ENCODE measurements around the gene R3HDM2. TPM values are rescaled to one million over a fixed set of nuclear protein-coding genes. Genes with fewer than 3 reads are reported as not detected.
"Not testable (repeated sequence)": the region's sequence is repeated elsewhere in the genome, so short reads cannot be mapped to it uniquely, and the experiment has no call there.

Gene R3HDM2
- total RNA-seq, 1 donor from 2014 or later: 5.6 TPM

DNA sequence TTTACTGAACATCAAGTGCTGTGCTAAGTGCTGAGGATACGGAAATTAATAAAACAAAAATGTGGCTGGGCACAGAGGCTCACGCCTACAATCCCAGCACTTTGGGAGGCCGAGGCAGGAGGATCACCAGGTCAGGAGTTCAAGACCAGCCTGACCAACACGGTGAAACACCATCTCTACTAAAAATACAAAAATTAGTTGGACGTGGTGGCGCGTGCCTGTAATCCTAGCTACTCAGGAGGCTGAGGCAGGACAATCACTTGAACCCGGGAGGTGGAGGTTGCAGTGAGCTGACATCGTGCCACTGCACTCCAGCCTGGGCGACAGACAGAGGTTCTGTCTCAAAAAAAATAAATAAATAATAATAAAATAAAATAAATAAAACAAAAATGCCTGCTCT is 3.9 kb downstream of the R3HDM2 start:
- DNase-seq (ENCODE audit: low read depth in 2 of 2): not testable (repeated sequence)

GRCh38 chr12:57420482-57420881 is 10.4 kb downstream of the R3HDM2 start:
- no peak for DNase-seq (ENCODE audit: low read depth in 2 of 2)

- DNase-seq (ENCODE audit: low read depth in 2 of 2): no peak
Observed at GRCh38 chr12:57419495-57419894, 11.3 kb downstream of the R3HDM2 start.

- no peak for DNase-seq (ENCODE audit: low read depth in 2 of 2)
Observed at GRCh38 chr12:57418255-57418654, 12.6 kb downstream of the R3HDM2 start.

DNA sequence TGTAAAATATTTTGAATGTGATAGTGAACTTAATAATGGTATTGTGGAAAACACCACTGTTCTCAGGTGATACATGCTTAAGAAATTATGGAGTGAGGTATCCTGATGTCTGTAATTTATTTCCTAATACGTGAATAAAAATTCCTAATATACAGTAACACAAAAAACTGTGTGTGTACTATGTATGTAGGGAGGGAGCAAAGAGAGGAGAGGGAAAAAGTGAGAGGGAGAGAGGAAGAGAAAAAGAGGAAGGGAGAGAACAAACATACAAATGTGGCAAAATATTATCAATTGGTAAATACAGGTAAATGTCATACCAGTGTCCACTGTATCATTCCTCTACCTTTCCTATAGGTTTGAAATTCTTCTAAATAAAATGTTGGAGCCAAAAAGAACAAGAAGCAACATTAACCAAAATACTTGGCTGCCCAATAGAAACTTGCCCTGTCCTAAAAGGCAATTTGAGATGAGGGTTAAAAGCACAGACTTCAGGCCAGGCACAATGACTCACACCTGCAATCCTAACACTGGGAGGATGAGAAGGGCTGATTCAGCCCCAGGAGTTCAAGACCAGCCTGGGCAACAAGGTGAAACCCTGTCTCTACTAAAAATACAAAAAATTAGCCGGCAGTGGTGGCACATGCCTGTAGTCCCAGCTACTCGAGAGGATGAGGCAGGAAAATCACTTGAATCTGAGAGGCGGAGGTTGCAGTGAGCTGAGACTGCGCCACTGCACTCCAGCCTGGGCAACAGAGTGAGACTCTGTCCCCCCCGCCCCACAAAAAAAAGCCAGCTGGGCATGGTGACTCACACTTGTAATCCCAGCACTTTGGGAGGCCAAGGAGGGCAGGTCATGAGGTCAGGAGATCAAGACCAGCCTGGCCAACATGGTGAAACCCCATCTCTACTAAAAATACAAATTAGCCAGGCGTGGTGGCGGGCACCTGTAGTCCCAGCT is 14.5 kb downstream of the R3HDM2 start:
- DNase-seq (ENCODE audit: low read depth in 2 of 2): peak in 1 of 2 donors; percentile 15

DNA sequence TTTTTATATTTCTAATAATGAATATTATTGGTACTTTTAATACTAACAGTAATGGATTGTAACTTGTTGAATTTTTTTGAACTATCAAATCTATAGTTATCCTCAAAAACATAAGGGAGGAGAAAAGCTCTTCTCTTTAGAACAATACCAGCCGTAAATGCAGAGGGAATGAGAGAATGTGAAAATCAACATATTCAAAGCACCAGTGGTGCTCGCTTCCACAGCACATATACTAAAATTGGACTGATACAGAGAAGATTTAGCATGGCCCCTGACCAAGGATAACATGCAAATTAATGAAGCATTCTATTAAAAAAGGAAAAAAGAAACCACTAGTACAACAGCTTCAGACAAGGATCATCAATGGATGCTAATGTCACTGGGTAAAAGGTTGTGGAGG is 15.8 kb downstream of the R3HDM2 start:
- no peak for DNase-seq (ENCODE audit: low read depth in 2 of 2)

DNA sequence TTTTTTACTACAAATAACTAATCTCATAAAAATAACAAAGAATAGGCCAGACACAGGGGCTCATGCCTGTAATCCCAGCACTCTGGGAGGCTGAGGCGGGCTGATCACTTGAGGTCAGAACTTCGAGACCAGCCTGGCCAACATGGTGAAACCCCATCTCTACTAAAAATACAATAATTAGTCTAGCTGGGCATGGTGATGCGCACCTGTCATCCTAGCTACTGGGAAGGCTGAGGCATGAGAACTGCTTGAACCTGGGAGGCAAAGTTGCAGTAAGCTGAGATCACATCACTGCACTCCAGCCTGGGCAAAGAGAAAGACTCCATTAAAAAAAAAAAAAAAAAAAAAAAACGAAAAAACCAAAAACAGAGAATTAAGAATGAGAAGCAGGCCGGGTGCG is 16.7 kb downstream of the R3HDM2 start:
- DNase-seq (ENCODE audit: low read depth in 2 of 2): not testable (repeated sequence)

DNA sequence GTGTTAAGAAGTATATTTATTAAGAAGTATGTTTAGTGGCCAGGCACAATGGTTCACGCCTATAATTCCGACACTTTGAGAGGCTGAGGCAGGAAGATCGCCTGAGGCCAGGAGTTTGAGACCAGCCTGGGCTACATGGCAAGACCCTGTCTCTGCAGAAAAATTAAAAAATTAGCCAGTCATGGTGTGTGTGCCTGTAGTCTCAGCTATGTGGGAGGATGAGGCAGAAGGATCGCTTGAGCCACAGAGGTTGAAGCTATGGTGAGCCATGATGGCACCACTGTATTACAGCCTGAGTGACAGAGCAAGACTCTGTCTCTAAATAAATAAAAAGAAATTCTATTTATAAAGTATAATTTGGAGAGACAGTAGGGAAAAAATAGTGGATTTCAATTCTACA is 20.3 kb downstream of the R3HDM2 start:
- no peak for DNase-seq (ENCODE audit: low read depth in 2 of 2)

DNA sequence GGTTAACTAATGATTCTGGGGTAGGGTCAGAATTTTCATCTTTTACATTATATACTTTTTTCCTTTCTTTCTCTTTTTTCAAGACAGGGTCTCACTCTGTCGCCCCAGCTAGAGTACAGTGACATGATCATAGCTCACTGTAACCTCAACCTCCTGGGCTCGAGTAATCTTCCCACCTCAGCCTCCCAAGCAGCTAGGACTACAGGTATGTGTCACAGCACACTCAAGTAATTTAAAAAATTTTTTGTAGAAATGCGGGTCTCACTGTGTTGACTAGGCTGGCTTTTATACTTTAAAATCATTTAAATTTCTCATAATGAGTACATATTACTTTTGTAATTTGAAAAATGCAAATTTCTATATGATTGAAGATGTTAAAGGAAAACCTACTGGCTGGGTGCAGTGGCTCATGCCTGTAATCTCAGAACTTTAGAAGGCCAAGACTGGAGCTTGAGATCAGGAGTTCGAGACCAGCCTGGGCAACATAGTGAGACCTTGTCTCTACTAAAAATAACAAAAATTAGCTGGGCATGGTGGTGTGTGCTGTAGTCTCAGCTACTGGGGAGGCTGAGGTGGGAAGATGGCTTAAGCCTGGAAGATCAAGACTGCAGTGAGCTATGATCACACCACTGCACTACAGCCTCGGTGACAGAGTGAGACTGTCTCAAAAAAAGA is 25.7 kb downstream of the R3HDM2 start:
- no peak for DNase-seq (ENCODE audit: low read depth in 2 of 2)

- DNase-seq (ENCODE audit: low read depth in 2 of 2): not testable (repeated sequence)
Observed at GRCh38 chr12:57402156-57402555, 28.7 kb downstream of the R3HDM2 start.

DNA sequence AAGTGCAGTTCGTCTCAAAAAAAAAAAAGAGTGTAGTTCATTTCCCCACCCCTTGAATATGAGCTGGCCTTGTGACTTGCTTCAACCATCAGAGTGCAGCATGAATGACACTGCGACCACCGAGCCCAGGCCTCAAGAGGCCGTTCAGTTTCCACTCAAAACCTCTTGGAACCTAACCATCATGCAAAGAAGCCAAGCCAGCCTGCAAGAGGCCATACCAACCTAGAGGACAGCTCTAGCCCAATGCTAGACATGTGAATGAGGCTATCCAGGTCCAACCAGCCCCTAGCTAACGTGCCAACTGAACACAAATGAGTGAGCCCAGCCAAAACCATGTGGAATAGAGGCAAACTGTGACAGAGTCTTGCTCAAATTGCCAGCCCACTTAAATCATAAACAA is 29.7 kb downstream of the R3HDM2 start:
- no peak for DNase-seq (ENCODE audit: low read depth in 2 of 2)

DNA sequence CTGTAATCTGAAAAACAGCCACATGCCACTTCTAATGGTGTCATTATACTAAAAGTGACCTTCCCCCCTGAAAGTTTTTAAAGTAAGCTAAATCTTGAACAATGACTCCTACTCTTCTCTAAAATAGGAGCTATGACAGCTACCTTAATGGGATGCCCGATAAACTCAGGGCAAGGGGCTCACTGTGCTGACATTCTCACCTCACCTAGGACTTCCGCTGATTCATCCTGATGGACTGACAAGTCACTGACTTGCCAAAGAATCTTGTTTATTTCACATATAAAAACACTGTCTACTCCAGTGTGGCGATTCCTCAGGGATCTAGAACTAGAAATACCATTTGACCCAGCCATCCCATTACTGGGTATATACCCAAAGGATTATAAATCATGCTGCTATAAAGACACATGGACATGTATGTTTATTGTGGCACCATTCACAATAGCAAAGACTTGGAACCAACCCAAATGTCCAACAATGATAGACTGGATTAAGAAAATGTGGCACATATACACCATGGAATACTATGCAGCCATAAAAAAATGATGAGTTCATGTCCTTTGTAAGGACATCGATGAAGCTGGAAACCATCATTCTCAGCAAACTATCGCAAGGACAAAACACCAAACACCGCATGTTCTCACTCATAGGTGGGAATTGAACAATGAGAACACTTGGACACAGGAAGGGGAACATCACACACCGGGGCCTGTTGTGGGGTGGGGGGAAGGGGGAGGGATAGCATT is 31.0 kb downstream of the R3HDM2 start:
- DNase-seq (ENCODE audit: low read depth in 2 of 2): peak in 1 of 2 donors; percentile 19

DNA sequence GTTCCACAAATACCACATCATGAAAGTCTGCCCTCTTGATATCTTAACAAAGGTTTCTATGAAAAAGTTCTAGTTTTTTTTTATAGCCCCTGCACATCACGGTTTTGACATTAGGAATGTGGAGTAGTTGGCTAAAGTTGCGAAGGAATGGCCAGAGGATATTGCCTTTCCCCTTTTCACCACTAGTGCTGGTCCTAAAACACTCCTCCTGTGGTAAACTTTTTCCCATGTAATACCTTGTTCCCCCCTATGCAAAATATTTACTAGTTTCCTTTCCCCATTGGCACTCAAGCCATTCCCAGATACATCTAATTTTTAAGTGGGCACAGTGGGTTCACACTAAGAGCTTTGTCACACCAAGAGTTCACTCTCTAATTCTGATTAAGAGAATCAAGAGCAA is 33.4 kb downstream of the R3HDM2 start:
- no peak for DNase-seq (ENCODE audit: low read depth in 2 of 2)

DNA sequence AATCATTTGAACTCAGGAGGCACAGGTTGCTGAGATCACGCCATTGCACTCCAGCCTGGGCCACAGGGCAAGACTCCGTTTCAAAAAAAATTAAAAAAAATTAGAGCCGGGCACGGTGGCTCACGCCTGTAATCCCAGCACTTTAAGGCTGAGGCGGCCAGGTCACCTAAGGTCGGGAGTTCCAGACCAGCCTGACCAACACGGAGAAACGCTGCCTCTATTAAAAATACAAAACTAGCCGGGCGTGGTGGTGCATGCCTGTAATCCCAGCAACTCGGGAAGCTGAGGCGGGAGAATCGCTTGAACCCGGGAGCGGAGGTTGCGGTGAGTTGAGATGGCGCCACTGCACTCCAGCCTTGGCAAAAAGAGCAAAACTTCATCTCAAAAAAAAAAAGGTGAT is 35.7 kb downstream of the R3HDM2 start:
- DNase-seq (ENCODE audit: low read depth in 2 of 2): no peak

GRCh38 chr12:57390174-57390573 is 40.7 kb downstream of the R3HDM2 start:
- no peak for DNase-seq (ENCODE audit: low read depth in 2 of 2)

DNA sequence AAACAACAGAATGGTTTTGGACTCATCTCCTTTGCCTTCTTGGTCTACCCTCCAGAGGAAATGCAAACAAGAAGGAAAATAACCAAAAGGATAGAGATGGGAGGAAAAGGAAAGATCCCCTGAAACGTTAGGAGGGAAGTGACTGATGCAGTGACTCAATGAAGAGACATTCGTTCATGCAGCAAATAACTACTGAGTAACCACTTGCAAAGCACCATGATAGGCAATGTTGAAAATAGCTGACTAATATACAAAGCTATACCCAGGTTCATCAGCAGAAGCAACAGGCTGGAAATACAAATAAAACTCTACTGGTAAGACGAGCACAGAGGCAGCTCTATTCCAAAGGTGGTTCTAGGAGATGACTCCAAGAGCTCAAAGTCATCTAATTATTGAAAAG is 41.8 kb downstream of the R3HDM2 start:
- DNase-seq (ENCODE audit: low read depth in 2 of 2): peak; percentile 27 to 87

DNA sequence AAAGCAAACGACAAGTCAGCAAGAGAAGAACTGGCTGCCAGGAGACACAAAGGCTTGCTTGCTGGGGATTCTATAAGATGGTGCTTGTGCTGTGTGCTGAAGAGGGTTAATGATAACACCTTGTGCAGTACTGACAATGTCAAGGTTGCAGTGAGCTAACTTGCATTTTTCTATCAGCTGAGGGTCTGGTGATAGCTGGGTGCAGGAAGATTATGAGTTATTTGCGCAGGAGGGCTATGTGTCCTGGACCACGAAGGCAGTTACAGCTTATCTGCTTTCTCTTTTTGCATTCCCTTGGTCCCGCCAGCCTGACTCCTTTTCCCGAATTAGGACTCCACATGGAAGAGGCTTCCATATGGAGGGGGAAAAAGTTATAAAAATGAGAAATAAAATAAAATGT is 42.4 kb downstream of the R3HDM2 start:
- DNase-seq (ENCODE audit: low read depth in 2 of 2): no peak

DNA sequence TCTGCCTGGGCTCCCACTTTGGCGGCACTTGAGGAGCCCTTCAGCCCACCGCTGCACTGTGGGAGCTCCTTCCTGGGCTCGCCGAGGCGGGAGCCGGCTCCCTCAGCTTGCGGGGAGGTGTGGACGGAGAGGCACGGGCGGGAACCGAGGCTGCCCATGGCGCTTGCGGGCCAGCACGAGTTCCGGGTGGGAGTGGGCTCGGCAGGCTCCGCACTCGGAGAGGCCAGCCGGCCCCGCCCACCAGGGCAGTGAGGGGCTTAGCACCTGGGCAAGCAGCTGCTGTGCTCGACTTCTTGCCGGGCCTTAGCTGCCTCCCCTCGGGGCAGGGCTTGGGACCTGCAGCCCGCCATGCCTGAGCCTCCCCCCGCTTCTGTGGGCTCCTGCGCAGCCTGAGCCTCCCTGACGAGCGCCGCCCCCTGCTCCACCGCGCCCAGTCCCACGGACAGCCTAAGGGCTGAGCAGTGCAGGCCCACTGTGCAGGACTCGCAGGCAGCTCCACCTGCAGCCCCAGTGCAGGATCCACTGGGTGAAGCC is 44.6 kb downstream of the R3HDM2 start:
- DNase-seq (ENCODE audit: low read depth in 2 of 2): no peak

DNA sequence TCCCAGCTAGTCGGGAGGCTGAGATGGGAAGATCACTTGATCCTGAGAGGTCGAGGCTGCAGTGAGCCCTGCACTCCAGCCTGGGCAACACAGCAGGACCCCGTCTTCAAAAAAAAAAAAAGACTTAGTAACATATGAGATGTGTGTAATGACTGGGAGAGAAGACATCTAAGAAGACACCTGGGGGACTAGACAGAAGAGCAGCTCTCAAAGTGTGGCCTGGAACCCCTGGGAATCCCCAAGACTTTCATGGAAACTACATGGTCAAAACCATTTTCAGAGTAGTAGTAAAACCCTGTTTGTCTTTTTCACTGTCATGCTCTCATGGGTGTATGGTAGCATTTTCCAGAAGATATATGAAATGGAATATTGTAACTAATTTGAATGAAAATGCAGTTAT is 45.3 kb downstream of the R3HDM2 start:
- no peak for DNase-seq (ENCODE audit: low read depth in 2 of 2)

DNA sequence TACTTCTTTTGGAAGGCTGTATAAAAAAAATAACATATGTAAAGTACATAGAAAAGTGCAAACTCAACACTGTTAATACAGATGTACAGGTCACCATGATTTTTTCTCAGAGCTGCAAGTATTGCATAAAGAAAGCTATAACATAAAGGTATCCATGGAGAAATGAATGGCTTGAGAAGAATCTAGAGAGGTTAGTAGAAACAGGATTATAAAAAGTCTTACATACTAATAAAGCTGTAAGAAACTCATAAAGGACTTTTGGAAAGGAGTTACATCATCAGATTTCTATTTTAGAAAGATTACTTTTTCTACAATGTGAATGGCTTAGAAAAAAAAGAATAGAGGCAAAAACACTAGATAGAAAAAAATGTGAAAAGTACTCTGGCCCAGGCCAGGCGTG is 46.4 kb downstream of the R3HDM2 start:
- DNase-seq (ENCODE audit: low read depth in 2 of 2): no peak

DNA sequence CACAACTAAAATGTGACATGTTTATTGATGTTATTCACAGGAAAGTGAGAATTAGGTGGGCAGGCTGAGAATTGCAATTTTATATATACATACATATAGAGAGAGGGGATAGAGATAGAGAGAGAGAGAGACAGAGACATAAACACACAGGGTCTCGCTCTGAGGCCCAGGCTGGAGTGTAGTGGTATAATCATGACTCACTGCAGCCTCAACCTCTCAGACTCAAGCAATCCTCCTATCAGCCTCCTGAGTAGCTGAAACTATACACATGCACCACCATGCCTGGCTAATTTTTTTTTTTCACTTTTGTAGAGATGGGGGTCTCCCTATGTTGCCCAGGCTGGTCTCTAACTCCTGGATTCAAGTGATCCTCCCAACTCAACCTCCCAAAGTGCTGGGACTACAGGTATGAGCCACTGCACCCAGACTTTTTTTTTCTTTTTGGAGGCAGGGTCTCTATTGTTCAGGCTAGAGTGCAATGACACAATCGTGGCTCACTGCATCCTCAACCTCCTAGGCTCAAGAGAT is 49.1 kb downstream of the R3HDM2 start:
- DNase-seq (ENCODE audit: low read depth in 2 of 2): no peak

DNA sequence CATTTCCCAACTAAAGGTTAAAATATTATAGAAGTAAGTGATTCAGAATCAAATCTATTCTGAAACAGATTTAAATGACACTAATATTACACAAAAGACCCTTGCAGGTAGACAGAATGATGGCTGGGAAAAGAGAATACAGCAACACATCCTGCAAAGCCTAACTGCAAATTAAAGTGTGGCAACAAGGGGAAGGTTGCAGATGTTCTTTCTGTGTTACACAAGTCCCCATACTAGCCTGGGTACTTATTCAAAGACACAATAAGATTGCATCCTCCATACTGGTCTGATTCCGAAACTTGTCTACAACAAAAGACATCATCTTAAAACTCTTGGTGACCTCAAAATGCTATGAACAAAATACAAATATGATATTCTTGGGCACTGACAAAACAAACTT is 50.5 kb downstream of the R3HDM2 start:
- no peak for DNase-seq (ENCODE audit: low read depth in 2 of 2)

Data from lung microvascular endothelial cell (primary cell).